SK-N-SH (cell line): ENCODE results near the gene TOPAZ1. TPM values are rescaled to one million over a fixed set of nuclear protein-coding genes. Genes with fewer than 3 reads are reported as not detected.

ENCODE experiments used
- CTCF ChIA-PET: fragments of 300-600, 350-600 bp; formaldehyde crosslinking; extraction: SDS; loops from one replicate; lab custom pipeline; 2021; lab: Yijun Ruan, JAX
- POLR2A ChIA-PET: fragments of 350-600 bp; sonication (Branson Sonifier 250); formaldehyde crosslinking; extraction: SDS; loops from one replicate; lab custom pipeline; 2020; ENCODE audit warnings: antibody characterized with exemption, inconsistent platforms; lab: Yijun Ruan, JAX
- DNase-seq: peaks from one replicate; pipeline ENCODE4 v3.0.0; 2012
- H2AFZ ChIP-seq: fragments of 200-600 bp; sonication (generic); 2 replicates; pipeline ENCODE4 v1.8.1; 2016; ENCODE audit warnings: antibody characterized with exemption, mild to moderate bottlenecking, low read depth
- H3F3A ChIP-seq: fragments of 200-600 bp; sonication (generic); replicated peaks from 2 replicates; pipeline ENCODE3; 2016; ENCODE audit warnings: antibody characterized with exemption, mild to moderate bottlenecking; ENCODE audit not compliant: insufficient read depth
- H3K27ac ChIP-seq, 2 experiments: fragments of 200-500 bp in 1 of 2; fragments of 200-600 bp in 1 of 2; sonication (Bioruptor generic) in 1 of 2; sonication (generic), shearing (Covaris generic) in 1 of 2; 2 replicates each; pipeline versions ENCODE4 v1.5.1 to v1.6.1; 2014 to 2016; ENCODE audit warnings: low read depth in 2 of 2, inconsistent platforms in 1 of 2, low read length in 1 of 2, mild to moderate bottlenecking in 1 of 2, mixed read lengths in 1 of 2
- H3K27me3 ChIP-seq: fragments of 200-600 bp; sonication (generic), shearing (Covaris generic); 2 replicates; pipeline ENCODE4 v1.6.1; 2016; ENCODE audit warnings: mixed run types; ENCODE audit not compliant: insufficient read depth
- H3K36me3 ChIP-seq, 2 experiments: fragments of 200-500 bp in 1 of 2; fragments of 200-600 bp in 1 of 2; sonication (Bioruptor generic) in 1 of 2; sonication (generic) in 1 of 2; replicated peaks in 1 of 2; 2 replicates each; pipeline versions ENCODE3 to v1.5.1; 2014 to 2016; ENCODE audit warnings: low read length in 1 of 2, mild to moderate bottlenecking in 1 of 2; ENCODE audit not compliant: insufficient read depth in 2 of 2, control insufficient read depth in 1 of 2
- H3K4me1 ChIP-seq, 2 experiments: fragments of 200-500 bp in 1 of 2; fragments of 200-600 bp in 1 of 2; sonication (Bioruptor generic) in 1 of 2; sonication (generic), shearing (Covaris generic) in 1 of 2; 2 replicates each; pipeline versions ENCODE4 v1.5.1 to v1.6.1; 2014 to 2016; ENCODE audit warnings: low read depth in 1 of 2, low read length in 1 of 2, mixed run types in 1 of 2; ENCODE audit not compliant: insufficient read depth in 2 of 2, control insufficient read depth in 1 of 2
- H3K4me2 ChIP-seq: fragments of 200-600 bp; sonication (generic), shearing (Covaris generic); 2 replicates; pipeline ENCODE4 v1.6.1; 2017; ENCODE audit warnings: mixed run types
- H3K4me3 ChIP-seq, 2 experiments: fragments of 200-500 bp in 1 of 2; fragments of 200-600 bp in 1 of 2; sonication (Bioruptor generic) in 1 of 2; sonication (generic), shearing (Covaris generic) in 1 of 2; 2 replicates each; pipeline versions ENCODE4 v1.5.1 to v1.8.1; 2014 to 2016; ENCODE audit warnings: low read depth in 2 of 2, inconsistent platforms in 1 of 2, low read length in 1 of 2, mild to moderate bottlenecking in 1 of 2, mixed read lengths in 1 of 2, moderate library complexity in 1 of 2
- H3K79me2 ChIP-seq: fragments of 200-600 bp; sonication (generic); 2 replicates; pipeline ENCODE4 v1.8.1; 2017; ENCODE audit warnings: mild to moderate bottlenecking; ENCODE audit not compliant: insufficient read depth
- H3K9ac ChIP-seq: fragments of 200-600 bp; sonication (generic); 2 replicates; pipeline ENCODE4 v1.6.1; 2017; ENCODE audit warnings: mixed run types
- H3K9me2 ChIP-seq: fragments of 200-600 bp; sonication (generic); 2 replicates; pipeline ENCODE4 v1.6.1; 2017; ENCODE audit warnings: mixed run types
- H3K9me3 ChIP-seq: fragments of 200-600 bp; sonication (generic); 2 replicates; pipeline ENCODE4 v1.6.1; 2017; ENCODE audit warnings: mixed run types, mild to moderate bottlenecking, moderate library complexity
- H4K20me1 ChIP-seq: fragments of 200-600 bp; sonication (generic); 2 replicates; pipeline ENCODE4 v1.6.1; 2017; ENCODE audit warnings: mild to moderate bottlenecking, mixed run types; ENCODE audit not compliant: insufficient read depth
- CHD2 ChIP-seq: fragments of 150-350 bp; IDR thresholded peaks from 2 replicates; pipeline ENCODE4 v1.6.1; 2018; ENCODE audit warnings: low read length; ENCODE audit not compliant: partially characterized antibody
- ELF1 ChIP-seq: IDR thresholded peaks from 2 replicates; pipeline ENCODE4 v1.4.0; 2012
- EZH2phosphoT487 ChIP-seq: fragments of 200-600 bp; sonication (generic); IDR thresholded peaks from 2 replicates; pipeline ENCODE4 v1.6.1; 2017; ENCODE audit warnings: low read depth, mixed run types, mild to moderate bottlenecking, antibody characterized with exemption, moderate library complexity, borderline replicate concordance
- FOXJ3 ChIP-seq: sonication (generic); formaldehyde crosslinking; IDR thresholded peaks from 2 replicates; pipeline ENCODE4 v1.5.1; 2020; ENCODE audit warnings: mild to moderate bottlenecking, missing genetic modification reagents
- GATA2 ChIP-seq: sonication (generic); formaldehyde crosslinking; IDR thresholded peaks from 2 replicates; pipeline ENCODE4 v1.5.0; 2020; ENCODE audit warnings: mild to moderate bottlenecking, missing genetic modification reagents
- JUND ChIP-seq: IDR thresholded peaks from 2 replicates; pipeline ENCODE4 v1.4.0; 2012
- MAX ChIP-seq: IDR thresholded peaks from 2 replicates; pipeline ENCODE4 v1.4.0; 2012; ENCODE audit warnings: low read depth
- MEF2A ChIP-seq: IDR thresholded peaks from 2 replicates; pipeline ENCODE4 v1.4.0; 2012; ENCODE audit warnings: low read depth, borderline replicate concordance
- MXI1 ChIP-seq: IDR thresholded peaks from 2 replicates; pipeline ENCODE4 v1.6.1; 2012; ENCODE audit warnings: mild to moderate bottlenecking, low read depth, low read length, improper control_type of control experiment
- NFIC ChIP-seq: IDR thresholded peaks from 2 replicates; pipeline ENCODE4 v1.4.0; 2012; ENCODE audit warnings: borderline replicate concordance
- NRF1 ChIP-seq: IDR thresholded peaks from 2 replicates; pipeline ENCODE4 v1.6.1; 2012; ENCODE audit warnings: low read depth, mild to moderate bottlenecking, low read length
- POLR2AphosphoS5 ChIP-seq: IDR thresholded peaks from 2 replicates; pipeline ENCODE4 v1.6.1; 2012; ENCODE audit warnings: low read depth, low read length
- RCOR1 ChIP-seq: fragments of 150-350 bp; IDR thresholded peaks from 2 replicates; pipeline ENCODE4 v1.6.1; 2017; ENCODE audit warnings: antibody characterized with exemption, low read length
- REST ChIP-seq: IDR thresholded peaks from 2 replicates; pipeline ENCODE4 v1.6.1; 2012; ENCODE audit warnings: mild to moderate bottlenecking, low read depth, low read length, moderate library complexity
- RFX5 ChIP-seq: IDR thresholded peaks from 2 replicates; pipeline ENCODE4 v1.6.1; 2012; ENCODE audit warnings: mild to moderate bottlenecking, improper control_type of control experiment, low read length
- RXRA ChIP-seq: IDR thresholded peaks from 2 replicates; pipeline ENCODE4 v1.4.0; 2012; ENCODE audit warnings: low read depth, mild to moderate bottlenecking, borderline replicate concordance
- SIN3A ChIP-seq: IDR thresholded peaks from 2 replicates; pipeline ENCODE4 v1.6.1; 2012; ENCODE audit warnings: low read depth, mild to moderate bottlenecking, low read length, moderate library complexity, borderline replicate concordance
- SMC3 ChIP-seq: IDR thresholded peaks from 2 replicates; pipeline ENCODE4 v1.6.1; 2012; ENCODE audit warnings: low read depth, low read length, improper control_type of control experiment
- TCF12 ChIP-seq: IDR thresholded peaks from 2 replicates; pipeline ENCODE4 v1.4.0; 2012
- TEAD4 ChIP-seq: IDR thresholded peaks from 2 replicates; pipeline ENCODE4 v1.4.0; 2012; ENCODE audit warnings: mild to moderate bottlenecking, borderline replicate concordance; ENCODE audit not compliant: insufficient read depth
- USF1 ChIP-seq: IDR thresholded peaks from 2 replicates; pipeline ENCODE4 v1.4.0; 2012; ENCODE audit warnings: low read depth, borderline replicate concordance
- YY1 ChIP-seq: IDR thresholded peaks from 2 replicates; pipeline ENCODE4 v1.4.0; 2012; ENCODE audit warnings: low read depth, mild to moderate bottlenecking
- WGBS: methylation state at CpG from one replicate; pipeline ENCODE4 v1.1.6; 2017; ENCODE audit warnings: low lambda C conversion rate; 5-methylcytosine and 5-hydroxymethylcytosine counted together
- polyA plus RNA-seq, 3 experiments: library from polyadenylated mRNA; depleted of rRNA; stranded (reverse); fragments of >200 nt; gene quantifications; 2 replicates each; pipeline ENCODE4 v1.2.3, GENCODE V29; 2012

TOPAZ1 gene
- polyA plus RNA-seq, 1 of the 3 experiments (the other 2 are of a cell fraction), result not detected

GRCh38 chr3:44342176-44342790 lies 100.6 kb downstream of the TOPAZ1 start:
- Histone ChIP-seq H3K9me2 (no peaks in the 10 kb centered on the region), H3K9me3 (no peaks in the 10 kb centered on the region), H3K79me2 (peaks cover 27% of the 10 kb centered on the region), H3K36me3 (no peaks in the 10 kb centered on the region), H2AFZ (no peak overlapping the region), H3K4me3 (no peak overlapping the region), H3K27me3 (no peaks in the 10 kb centered on the region), H4K20me1 (no peaks in the 10 kb centered on the region), H3K9ac (peak overlapping the region; percentile 11; the same call in 1 of the 2 replicates), H3K27ac (peak overlapping the region; percentile 22 to 39; a peak in 3 of 4 replicates), H3F3A (no peaks in the 10 kb centered on the region), H3K4me1 (peaks cover 5 to 20% of the 10 kb centered on the region in 2 experiments; a peak in 3 of 4 replicates), H3K4me2 (no peak overlapping the region)
- no peak for TF ChIP-seq SIN3A
- no peak for TF ChIP-seq YY1
- TF ChIP-seq RXRA, result no peak
- TF ChIP-seq TEAD4, result peak; percentile 46; the same call in 1 of the 2 replicates
- TF ChIP-seq TCF12, result peak; percentile 35; the same call in 1 of the 2 replicates
- TF ChIP-seq FOXJ3 (CRISPR knock-in tag), result no peak
- TF ChIP-seq RFX5, result no peak
- TF ChIP-seq MXI1, result no peak
- TF ChIP-seq NFIC, result peak; percentile 56; the same call in 1 of the 2 replicates
- no peak for TF ChIP-seq NRF1
- TF ChIP-seq MAX, result peak; percentile 31; the same call in 1 of the 2 replicates
- WGBS, result 59% methylated on average over 1 of the region's 1 CpG
- ChIA-PET POLR2A (no interaction called here), CTCF (interaction anchor here (0.7 kb wide), 1 partner anchor 21 kb away, joined by 3 read pairs; no protein-coding TSS in a partner anchor)
- DNase-seq, result no peak

- Histone ChIP-seq H3K9me3 (no peaks in the 10 kb centered on the region), H3K4me1 (peaks cover 5 to 16% of the 10 kb centered on the region in 2 experiments; a peak in 3 of 4 replicates), H3K9ac (no peak overlapping the region), H3K4me2 (no peak overlapping the region), H3F3A (no peaks in the 10 kb centered on the region), H3K4me3 (no peak overlapping the region), H3K27me3 (no peaks in the 10 kb centered on the region)
- POLR2A ChIA-PET, result no interaction called here
- TF ChIP-seq TEAD4 (no peak), CHD2 (no peak), MEF2A (no peak), FOXJ3 (CRISPR knock-in tag) (no peak), EZH2phosphoT487 (no peak), MAX (no peak), NFIC (no peak), RCOR1 (no peak), GATA2 (CRISPR knock-in tag) (no peak), USF1 (no peak), RXRA (no peak), POLR2AphosphoS5 (no peak), MXI1 (no peak), SIN3A (no peak), JUND (no peak), REST (no peak), ELF1 (no peak), SMC3 (no peak)
- TF ChIP-seq, all 33 proteins: peak for 0
- H3K27ac ChIP-seq, result no peak overlapping the region
- H3K79me2 ChIP-seq, result peaks cover 27% of the 10 kb centered on the region
- no peaks in the 10 kb centered on the region for H3K36me3 ChIP-seq
- CTCF ChIA-PET, result interaction anchor here (1.4 kb wide), 1 partner anchor 31 kb away, joined by 4 read pairs; no protein-coding TSS in a partner anchor
- DNase-seq, result no peak
- no peaks in the 10 kb centered on the region for H3K9me2 ChIP-seq
- H2AFZ ChIP-seq, result no peak overlapping the region
- no peaks in the 10 kb centered on the region for H4K20me1 ChIP-seq
These were observed 101.7 kb downstream of the TOPAZ1 start for GRCh38 chr3:44343421-44343820.
